Mesenchymal stem cell (in vitro differentiated cells and primary cell): ENCODE results near the gene RPS6KA5.

Experiments
- DNase-seq: peaks from one replicate; pipeline ENCODE4 v3.0.0-alpha.2; 2013
- H2AFZ ChIP-seq: one replicate; pipeline ENCODE4 v1.6.1; 2013; ENCODE audit warnings: low read depth, mild to moderate bottlenecking, control low read depth, inconsistent platforms, low read length, moderate library complexity
- H2AK5ac ChIP-seq: 2 replicates; pipeline ENCODE4 v1.6.1; 2013; ENCODE audit warnings: low read length, moderate library complexity, mild to moderate bottlenecking, inconsistent platforms; ENCODE audit not compliant: severe bottlenecking
- H2BK120ac ChIP-seq: one replicate; pipeline ENCODE4 v1.6.1; 2013; ENCODE audit warnings: low read depth, mild to moderate bottlenecking, inconsistent platforms, low read length, moderate library complexity
- H2BK12ac ChIP-seq, 2 experiments: one replicate each; pipeline ENCODE4 v1.6.1; 2013; ENCODE audit warnings: inconsistent platforms in 2 of 2, low read length in 2 of 2, mild to moderate bottlenecking in 2 of 2, moderate library complexity in 2 of 2, control low read depth in 1 of 2
- H2BK15ac ChIP-seq: one replicate; pipeline ENCODE4 v1.6.1; 2013; ENCODE audit warnings: mild to moderate bottlenecking, low read depth, inconsistent platforms; ENCODE audit not compliant: poor library complexity, severe bottlenecking
- H2BK5ac ChIP-seq: 2 replicates; pipeline ENCODE4 v1.6.1; 2013; ENCODE audit warnings: low read depth, mild to moderate bottlenecking, low read length, control low read depth, inconsistent platforms; ENCODE audit not compliant: poor library complexity, severe bottlenecking
- H3K14ac ChIP-seq, 2 experiments: one replicate each; pipeline ENCODE4 v1.6.1; 2013; ENCODE audit warnings: inconsistent platforms in 2 of 2, low read length in 2 of 2, control low read depth in 1 of 2, mild to moderate bottlenecking in 1 of 2, moderate library complexity in 1 of 2
- H3K18ac ChIP-seq, 2 experiments: one replicate each; pipeline ENCODE4 v1.6.1; 2013; ENCODE audit warnings: inconsistent platforms in 2 of 2, low read length in 2 of 2, control low read depth in 1 of 2, low read depth in 1 of 2, mild to moderate bottlenecking in 1 of 2
- H3K23ac ChIP-seq, 2 experiments: one replicate each; pipeline ENCODE4 v1.6.1; 2013; ENCODE audit warnings: inconsistent platforms in 2 of 2, low read length in 2 of 2, mild to moderate bottlenecking in 2 of 2, moderate library complexity in 2 of 2, control low read depth in 1 of 2
- H3K27ac ChIP-seq: 2 replicates; pipeline ENCODE4 v1.5.1; 2013; ENCODE audit warnings: mild to moderate bottlenecking, moderate library complexity, low read length, control low read depth, inconsistent platforms; ENCODE audit not compliant: poor library complexity, severe bottlenecking
- H3K27me3 ChIP-seq, 2 experiments: 2 replicates each; pipeline versions ENCODE4 v1.6.1 to v1.7.0; 2013; ENCODE audit warnings: low read length in 2 of 2, mild to moderate bottlenecking in 2 of 2, moderate library complexity in 2 of 2, control low read depth in 1 of 2, inconsistent platforms in 1 of 2; ENCODE audit not compliant: control insufficient read depth in 1 of 2, insufficient read depth in 1 of 2
- H3K36me3 ChIP-seq, 2 experiments: 2 replicates each; pipeline versions ENCODE4 v1.6.1 to v1.7.0; 2013; ENCODE audit warnings: low read length in 2 of 2, control low read depth in 1 of 2, inconsistent platforms in 1 of 2, low read depth in 1 of 2, mild to moderate bottlenecking in 1 of 2; ENCODE audit not compliant: insufficient read depth in 2 of 2, control insufficient read depth in 1 of 2
- H3K4ac ChIP-seq, 2 experiments: one replicate each; pipeline ENCODE4 v1.6.1; 2013; ENCODE audit warnings: inconsistent platforms in 2 of 2, low read length in 2 of 2, mild to moderate bottlenecking in 2 of 2, moderate library complexity in 2 of 2, control low read depth in 1 of 2, low read depth in 1 of 2
- H3K4me1 ChIP-seq: 2 replicates; pipeline ENCODE4 v1.6.1; 2013; ENCODE audit warnings: low read depth, low read length, control low read depth; ENCODE audit not compliant: control insufficient read depth, insufficient read depth
- H3K4me2 ChIP-seq: 2 replicates; pipeline ENCODE4 v1.6.1; 2013; ENCODE audit warnings: low read length, mild to moderate bottlenecking, inconsistent platforms; ENCODE audit not compliant: poor library complexity, severe bottlenecking
- H3K4me3 ChIP-seq, 2 experiments: 2 replicates each; pipeline versions ENCODE4 v1.5.1 to v1.7.0; 2013; ENCODE audit warnings: low read length in 2 of 2, mild to moderate bottlenecking in 2 of 2, control low read depth in 1 of 2, low read depth in 1 of 2; ENCODE audit not compliant: insufficient read depth in 1 of 2
- H3K79me1 ChIP-seq: replicated peaks from 2 replicates; pipeline ENCODE4 v1.6.1; 2013; ENCODE audit warnings: mild to moderate bottlenecking, control low read depth, low read length, inconsistent platforms; ENCODE audit not compliant: poor library complexity, severe bottlenecking
- H3K9ac ChIP-seq: 2 replicates; pipeline ENCODE4 v1.7.0; 2013; ENCODE audit warnings: mild to moderate bottlenecking, low read length, moderate library complexity
- H3K9me3 ChIP-seq: 2 replicates; pipeline ENCODE4 v1.7.0; 2013; ENCODE audit warnings: mild to moderate bottlenecking, low read length; ENCODE audit not compliant: control insufficient read depth
- H4K8ac ChIP-seq: one replicate; pipeline ENCODE4 v1.6.1; 2013; ENCODE audit warnings: inconsistent platforms, mild to moderate bottlenecking, low read length, moderate library complexity
- H4K91ac ChIP-seq: one replicate; pipeline ENCODE4 v1.6.1; 2013; ENCODE audit warnings: mild to moderate bottlenecking, low read length, inconsistent platforms
- WGBS: methylation state at CpG from one replicate; pipeline ENCODE4 v1.1.7; 2013; ENCODE audit warnings: mixed read lengths; 5-methylcytosine and 5-hydroxymethylcytosine counted together

The RPS6KA5 gene

DNA sequence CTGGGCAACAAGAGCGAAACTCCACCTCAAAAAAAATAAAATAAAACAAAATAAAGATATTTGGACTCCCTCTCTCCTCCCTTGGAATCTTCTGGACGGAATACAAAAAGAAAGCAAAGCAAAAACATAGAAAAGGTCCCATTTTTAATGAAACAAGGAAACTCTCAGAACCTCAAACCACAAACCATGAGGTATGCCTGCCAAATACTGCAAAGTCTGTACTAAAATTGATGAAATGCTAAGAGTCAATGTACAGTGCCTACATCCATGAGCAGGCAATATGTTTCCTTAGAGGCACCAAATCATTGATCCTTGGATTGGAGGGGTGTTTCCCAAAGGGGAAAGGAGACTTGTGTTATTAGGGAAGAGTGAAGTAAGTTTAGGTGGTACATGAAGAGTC, 8.2 kb upstream of the RPS6KA5 start:
- no peak overlapping the region for H2BK120ac ChIP-seq
- H3K4me3 ChIP-seq, result no peak overlapping the region
- no peaks in the 10 kb centered on the region for H3K36me3 ChIP-seq
- H2BK5ac ChIP-seq, result no peak overlapping the region
- no peak overlapping the region for H3K27ac ChIP-seq
- no peaks in the 10 kb centered on the region for H3K79me1 ChIP-seq
- no peaks in the 10 kb centered on the region for H3K4me1 ChIP-seq
- no peak overlapping the region for H2AFZ ChIP-seq
- no peak for DNase-seq
- no peak overlapping the region for H3K9ac ChIP-seq
- no peak overlapping the region for H4K91ac ChIP-seq
- no peak overlapping the region for H4K8ac ChIP-seq
- H3K4ac ChIP-seq, result no peak overlapping the region
- no peaks in the 10 kb centered on the region for H3K27me3 ChIP-seq
- no peak overlapping the region for H2BK12ac ChIP-seq
- H3K14ac ChIP-seq, result no peak overlapping the region
- no peak overlapping the region for H2AK5ac ChIP-seq
- H3K4me2 ChIP-seq, result no peak overlapping the region
- no peak overlapping the region for H3K18ac ChIP-seq
- peaks cover 3% of the 10 kb centered on the region for H3K9me3 ChIP-seq
- H2BK15ac ChIP-seq, result no peak overlapping the region
- H3K23ac ChIP-seq, result no peak overlapping the region
- WGBS, result 89% methylated on average over 2 of the region's 2 CpGs

GRCh38 chr14:91067186-91067585, 6.7 kb upstream of the RPS6KA5 start:
- Histone ChIP-seq H3K4ac (no peak overlapping the region), H2AFZ (no peak overlapping the region), H3K4me1 (no peaks in the 10 kb centered on the region), H3K14ac (no peak overlapping the region), H2BK15ac (no peak overlapping the region), H3K23ac (no peak overlapping the region), H3K36me3 (no peaks in the 10 kb centered on the region), H3K18ac (no peak overlapping the region), H2BK120ac (no peak overlapping the region), H3K9ac (no peak overlapping the region), H4K8ac (no peak overlapping the region), H3K9me3 (peaks cover 3% of the 10 kb centered on the region), H2AK5ac (no peak overlapping the region), H2BK5ac (no peak overlapping the region), H3K27ac (no peak overlapping the region), H3K4me3 (no peak overlapping the region), H3K27me3 (no peaks in the 10 kb centered on the region), H2BK12ac (no peak overlapping the region), H4K91ac (no peak overlapping the region), H3K79me1 (no peaks in the 10 kb centered on the region), H3K4me2 (no peak overlapping the region)
- DNase-seq, result no peak
- WGBS, result no CpG with 5 or more reads among the region's 1 CpG

- no peak overlapping the region for H2BK15ac ChIP-seq
- H3K27ac ChIP-seq, result no peak overlapping the region
- H3K4me1 ChIP-seq, result no peaks in the 10 kb centered on the region
- H3K23ac ChIP-seq, result no peak overlapping the region
- no peaks in the 10 kb centered on the region for H3K36me3 ChIP-seq
- no peak overlapping the region for H3K9ac ChIP-seq
- 100% methylated on average over 1 of the region's 3 CpGs for WGBS
- no peak overlapping the region for H2AFZ ChIP-seq
- H3K79me1 ChIP-seq, result no peaks in the 10 kb centered on the region
- no peak overlapping the region for H2BK12ac ChIP-seq
- no peak overlapping the region for H2BK120ac ChIP-seq
- no peak overlapping the region for H3K4me3 ChIP-seq
- no peak for DNase-seq
- H3K27me3 ChIP-seq, result no peaks in the 10 kb centered on the region
- H2BK5ac ChIP-seq, result no peak overlapping the region
- no peak overlapping the region for H4K91ac ChIP-seq
- no peaks in the 10 kb centered on the region for H3K9me3 ChIP-seq
- no peak overlapping the region for H3K14ac ChIP-seq
- H3K18ac ChIP-seq, result no peak overlapping the region
- no peak overlapping the region for H3K4ac ChIP-seq
- H2AK5ac ChIP-seq, result no peak overlapping the region
- no peak overlapping the region for H4K8ac ChIP-seq
- no peak overlapping the region for H3K4me2 ChIP-seq
Observed at GRCh38 chr14:91065266-91065665, 4.8 kb upstream of the RPS6KA5 start.

- H2AK5ac ChIP-seq, result no peak overlapping the region
- H2BK12ac ChIP-seq, result no peak overlapping the region
- no peak overlapping the region for H2BK15ac ChIP-seq
- no peak overlapping the region for H3K14ac ChIP-seq
- H2BK5ac ChIP-seq, result no peak overlapping the region
- H3K9ac ChIP-seq, result no peak overlapping the region
- H4K8ac ChIP-seq, result no peak overlapping the region
- no peak for DNase-seq
- peaks cover 3% of the 10 kb centered on the region for H3K79me1 ChIP-seq
- no peak overlapping the region for H3K4ac ChIP-seq
- no peaks in the 10 kb centered on the region for H3K9me3 ChIP-seq
- H3K18ac ChIP-seq, result no peak overlapping the region
- no peaks in the 10 kb centered on the region for H3K27me3 ChIP-seq
- no peak overlapping the region for H3K23ac ChIP-seq
- H2AFZ ChIP-seq, result no peak overlapping the region
- no peak overlapping the region for H3K4me3 ChIP-seq
- no peak overlapping the region for H4K91ac ChIP-seq
- no peak overlapping the region for H2BK120ac ChIP-seq
- H3K36me3 ChIP-seq, result no peaks in the 10 kb centered on the region
- peaks cover 2% of the 10 kb centered on the region for H3K4me1 ChIP-seq
- no peak overlapping the region for H3K27ac ChIP-seq
- no peak overlapping the region for H3K4me2 ChIP-seq
Observed at GRCh38 chr14:91063119-91063518, 2.7 kb upstream of the RPS6KA5 start.
